ENCODE measurements around the gene FMO2.
A peak's percentile ranks its signal among the peaks of the same experiment; 100 is the strongest.

The FMO2 gene

GRCh38 chr1:171185091-171185490 lies at the start of gene FMO2:
FMO2 (plus strand) TSS chr1:171185300; CDS start chr1:171185714, 414 bp downstream.
- DNase-seq = no peak

- DNase-seq = peak; percentile 74
Observed at GRCh38 chr1:171137580-171137979, 47.5 kb upstream of the FMO2 start.

GRCh38 chr1:171138980-171139379 lies 46.1 kb upstream of the FMO2 start:
- no peak for DNase-seq

GRCh38 chr1:171139890-171140289 lies 45.2 kb upstream of the FMO2 start:
- DNase-seq = peak; percentile 26

- no peak for DNase-seq
Observed at GRCh38 chr1:171140401-171140800, 44.7 kb upstream of the FMO2 start.

- DNase-seq = peak; percentile 56
Observed at GRCh38 chr1:171140956-171141687, 44.0 kb upstream of the FMO2 start.

- peak; percentile 36 for DNase-seq
Observed at GRCh38 chr1:171141688-171142415, 43.2 kb upstream of the FMO2 start.

- DNase-seq = peak; percentile 30
Observed at GRCh38 chr1:171142416-171143385, 42.4 kb upstream of the FMO2 start.

GRCh38 chr1:171150156-171150555 lies 34.9 kb upstream of the FMO2 start:
- no peak for DNase-seq

GRCh38 chr1:171152549-171152948 lies 32.6 kb upstream of the FMO2 start:
- DNase-seq = peak; percentile 7

- no peak for DNase-seq
Observed at GRCh38 chr1:171155484-171155883, 29.6 kb upstream of the FMO2 start.

GRCh38 chr1:171158096-171158495 lies 27.0 kb upstream of the FMO2 start:
- no peak for DNase-seq

- DNase-seq = peak; percentile 11
Observed at GRCh38 chr1:171158551-171158950, 26.5 kb upstream of the FMO2 start.

- no peak for DNase-seq
Observed at GRCh38 chr1:171159148-171159547, 26.0 kb upstream of the FMO2 start.

GRCh38 chr1:171160211-171160610 lies 24.9 kb upstream of the FMO2 start:
- no peak for DNase-seq

GRCh38 chr1:171160639-171161354 lies 24.3 kb upstream of the FMO2 start:
- no peak for DNase-seq

- no peak for DNase-seq
Observed at GRCh38 chr1:171161431-171161830, 23.7 kb upstream of the FMO2 start.

- DNase-seq = no peak
Observed at GRCh38 chr1:171166361-171166760, 18.7 kb upstream of the FMO2 start.

- DNase-seq = no peak
Observed at GRCh38 chr1:171167785-171168184, 17.3 kb upstream of the FMO2 start.

GRCh38 chr1:171172471-171172870 lies 12.6 kb upstream of the FMO2 start:
- DNase-seq = no peak

GRCh38 chr1:171173069-171173468 lies 12.0 kb upstream of the FMO2 start:
- DNase-seq = no peak

- DNase-seq = no peak
Observed at GRCh38 chr1:171174560-171175294, 10.4 kb upstream of the FMO2 start.
